NK-92 (cell line): ENCODE results near the gene GNAL.
"Not testable (repeated sequence)": the region's sequence is repeated elsewhere in the genome, so short reads cannot be mapped to it uniquely, and the experiment has no call there.

Experiments used
- DNase-seq: peaks from one replicate; lab custom pipeline; 2025; ENCODE audit not compliant: unreplicated experiment; lab: John Stamatoyannopoulos, UW

GNAL gene

GRCh38 chr18:11873670-11874340, 184.7 kb downstream of the GNAL start:
- no peak for DNase-seq

DNA sequence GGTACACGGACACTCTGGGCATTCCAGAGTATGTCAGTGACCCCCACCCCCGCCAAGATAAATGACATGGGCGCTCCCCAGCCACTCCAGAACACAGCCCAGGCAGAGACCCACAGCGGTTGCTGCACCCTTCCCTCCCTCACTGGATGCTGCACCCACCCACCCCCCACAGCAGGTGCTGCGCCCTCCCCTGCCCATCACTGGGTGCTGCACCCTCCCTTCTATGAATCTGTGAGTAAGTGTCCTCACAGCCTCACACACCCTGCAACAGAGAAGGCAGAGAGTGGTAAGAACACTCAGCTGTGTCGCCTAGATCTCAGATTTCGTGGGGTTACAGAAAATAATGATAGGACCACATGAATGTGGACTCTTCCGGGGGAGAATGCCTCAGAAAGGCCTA, 185.6 kb downstream of the GNAL start:
- DNase-seq, result no peak

- DNase-seq, result no peak
Observed at GRCh38 chr18:11877497-11878135, 188.6 kb downstream of the GNAL start.

DNA sequence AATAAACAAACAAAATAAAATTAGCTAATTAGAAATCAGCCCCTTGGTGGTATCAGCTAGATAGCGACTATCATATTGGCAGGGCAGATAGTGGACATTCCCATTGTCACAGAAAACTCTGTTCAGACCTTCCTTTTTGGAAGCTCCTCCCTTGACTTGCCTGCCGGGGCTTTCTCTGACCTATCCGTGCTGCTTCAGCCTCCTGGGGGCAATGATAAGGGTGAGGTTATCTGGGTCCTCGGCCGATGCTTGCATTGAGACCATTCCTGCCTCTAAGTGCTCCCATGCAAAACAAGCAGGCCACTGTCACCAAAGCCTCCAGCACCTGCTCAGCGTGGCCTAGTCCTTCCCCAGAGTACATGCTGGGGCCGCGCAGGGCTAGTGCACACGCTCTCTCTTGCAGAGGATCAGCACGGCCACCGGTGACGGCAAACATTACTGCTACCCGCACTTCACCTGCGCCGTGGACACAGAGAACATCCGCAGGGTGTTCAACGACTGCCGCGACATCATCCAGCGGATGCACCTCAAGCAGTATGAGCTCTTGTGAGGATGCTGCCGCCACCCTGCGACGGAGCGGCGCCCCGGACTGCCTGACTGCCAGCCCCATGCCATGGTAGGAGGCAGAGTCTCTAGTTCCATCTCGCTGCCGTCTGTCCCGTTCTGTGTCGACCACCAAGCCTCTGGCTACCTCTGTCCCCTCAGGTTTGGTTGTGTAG, 191.7 kb downstream of the GNAL start:
- no peak for DNase-seq

DNA sequence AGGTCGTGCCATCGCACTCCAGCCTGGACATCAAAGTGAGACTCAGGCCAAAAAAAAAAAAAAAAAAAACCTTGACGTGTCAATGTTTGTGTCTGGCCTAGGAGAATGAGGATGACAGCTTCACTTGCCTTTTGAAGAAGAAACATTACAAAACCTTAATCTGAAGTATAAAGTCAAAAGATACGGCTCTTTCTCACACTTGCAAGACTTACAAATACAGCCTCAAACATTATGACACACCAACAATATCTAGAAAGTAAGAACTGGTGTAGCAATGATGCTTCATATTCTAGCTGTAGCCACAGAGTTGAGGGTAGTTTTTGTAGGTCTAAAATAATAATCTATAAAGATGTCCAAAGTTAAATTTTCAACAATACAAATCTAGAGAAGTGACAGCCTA, 193.6 kb downstream of the GNAL start:
- no peak for DNase-seq

DNA sequence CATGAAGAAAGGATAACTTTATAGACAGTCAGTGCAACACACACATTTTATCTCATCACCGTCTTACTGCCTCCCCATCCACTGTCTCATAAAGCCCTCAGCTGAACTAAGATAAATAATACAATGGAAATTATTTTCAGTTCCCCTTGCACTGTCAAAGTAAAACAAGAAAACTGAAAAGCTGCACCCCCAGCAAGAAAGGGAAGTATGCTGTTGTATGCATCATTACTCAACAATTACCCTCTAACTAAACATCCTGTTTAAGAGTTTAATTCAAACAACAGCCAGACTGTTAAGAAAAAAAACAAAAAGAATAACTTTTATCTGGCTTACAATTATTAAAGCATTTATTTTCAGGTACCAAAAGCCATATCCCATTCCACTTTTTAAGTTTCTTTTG, 194.1 kb downstream of the GNAL start:
- no peak for DNase-seq

- DNase-seq, result no peak
Observed at GRCh38 chr18:11884396-11885030, 195.4 kb downstream of the GNAL start.

DNA sequence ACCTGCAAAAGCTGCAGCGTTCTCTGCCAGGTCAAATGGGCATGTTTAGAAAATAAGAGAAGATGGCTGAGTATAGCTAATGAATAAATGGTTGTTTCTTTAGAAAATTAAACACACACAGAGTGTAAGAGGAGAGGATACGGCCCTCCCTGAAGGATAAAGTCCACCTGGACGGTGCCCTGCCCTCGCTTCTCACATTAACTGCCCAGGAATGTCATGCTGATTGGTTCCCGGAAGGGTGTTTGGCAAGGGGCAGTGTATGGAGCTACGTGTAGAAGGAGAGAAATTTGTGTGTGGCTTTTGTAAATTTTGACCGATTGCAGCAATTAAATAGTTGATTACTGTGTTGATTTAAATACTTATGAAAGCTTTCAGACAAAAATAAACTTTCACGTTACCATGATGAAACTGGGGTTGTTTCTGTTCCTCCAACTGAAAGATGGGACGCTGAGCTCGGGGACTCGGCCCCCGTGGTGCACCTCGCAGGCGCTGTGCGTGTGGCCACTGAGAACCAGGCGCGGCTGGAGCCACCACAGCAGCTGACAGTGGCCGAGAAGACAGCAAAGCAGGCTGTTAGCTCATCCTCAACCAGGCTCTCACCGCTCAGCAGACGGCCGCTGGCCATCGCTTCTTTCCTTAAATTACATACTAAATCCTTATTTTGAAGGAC, 196.3 kb downstream of the GNAL start:
- DNase-seq, result no peak

GRCh38 chr18:11886577-11887110, 197.6 kb downstream of the GNAL start:
- DNase-seq, result no peak

DNA sequence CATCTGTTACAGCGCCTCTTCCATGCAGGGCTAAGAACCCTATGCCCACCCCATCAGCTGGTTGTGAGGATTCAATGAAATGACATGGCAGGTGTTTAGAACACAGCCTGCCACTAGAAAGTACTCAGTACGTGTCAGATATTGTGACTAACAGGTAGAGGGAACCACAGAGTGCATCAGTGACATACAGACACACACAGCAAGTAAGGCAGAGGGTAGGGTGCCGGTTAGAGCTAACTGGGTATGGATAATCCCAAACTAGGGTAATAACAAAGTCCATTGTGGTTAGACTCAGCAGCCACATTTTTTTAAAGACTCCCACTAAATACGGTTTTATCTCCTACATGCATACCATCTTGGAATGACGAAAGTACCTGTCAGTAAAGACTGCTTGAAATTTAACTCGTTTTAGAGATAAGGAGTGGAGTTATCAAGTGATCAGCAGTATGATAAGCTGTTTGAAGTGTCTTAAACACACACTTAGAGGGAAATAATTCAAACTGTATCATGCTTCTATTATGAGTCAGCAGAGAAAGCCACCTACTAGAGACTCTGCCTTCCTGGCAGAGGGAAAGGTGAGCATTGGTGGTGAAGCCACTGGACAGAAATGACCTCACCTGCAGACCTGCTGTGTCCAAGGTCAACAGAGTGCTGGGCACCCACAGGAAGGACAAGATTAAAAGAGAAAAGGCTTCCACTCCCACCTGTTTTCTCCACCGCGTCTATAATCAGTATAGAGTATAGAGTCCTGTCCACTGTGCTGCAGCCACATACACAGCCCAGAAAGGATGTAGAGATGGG, 198.5 kb downstream of the GNAL start:
- no peak for DNase-seq

DNA sequence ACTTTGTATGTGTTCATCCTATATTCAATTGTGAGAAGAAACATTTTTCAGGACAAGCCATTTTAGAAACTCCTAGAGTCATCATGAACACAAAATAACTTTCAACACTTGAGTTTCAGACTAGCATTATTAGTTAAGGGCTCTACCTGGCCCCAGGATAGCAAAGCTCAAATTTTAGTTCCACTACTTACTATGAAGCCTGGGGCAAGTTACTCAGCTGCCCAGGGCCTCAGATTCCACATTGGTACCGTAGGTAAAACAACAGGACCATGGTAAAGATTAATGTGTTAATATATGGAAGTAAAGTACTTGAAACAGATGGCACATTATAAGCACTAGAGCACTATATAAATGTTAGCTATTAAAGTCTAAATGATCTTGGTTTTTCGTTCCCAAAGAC, 199.7 kb downstream of the GNAL start:
- DNase-seq, result no peak

DNA sequence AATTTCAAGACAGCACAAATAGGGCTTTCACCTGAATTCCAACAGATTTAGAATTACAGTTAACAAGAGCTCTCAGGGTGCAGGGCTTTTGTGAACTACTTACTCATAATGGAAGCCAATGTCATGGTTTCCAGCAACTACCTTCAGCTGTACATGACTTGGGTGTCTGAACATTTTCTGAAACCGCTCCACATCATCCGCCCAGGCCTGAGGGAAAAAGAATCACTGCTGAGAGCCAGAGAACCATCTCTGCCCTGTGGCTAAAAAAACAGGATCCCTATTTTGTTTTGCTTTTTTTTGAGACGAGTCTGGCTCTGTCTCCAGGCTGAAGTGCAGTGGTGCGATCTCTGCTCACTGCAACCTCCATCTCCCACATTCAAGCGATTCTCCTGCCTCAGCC, 200.2 kb downstream of the GNAL start:
- no peak for DNase-seq

DNA sequence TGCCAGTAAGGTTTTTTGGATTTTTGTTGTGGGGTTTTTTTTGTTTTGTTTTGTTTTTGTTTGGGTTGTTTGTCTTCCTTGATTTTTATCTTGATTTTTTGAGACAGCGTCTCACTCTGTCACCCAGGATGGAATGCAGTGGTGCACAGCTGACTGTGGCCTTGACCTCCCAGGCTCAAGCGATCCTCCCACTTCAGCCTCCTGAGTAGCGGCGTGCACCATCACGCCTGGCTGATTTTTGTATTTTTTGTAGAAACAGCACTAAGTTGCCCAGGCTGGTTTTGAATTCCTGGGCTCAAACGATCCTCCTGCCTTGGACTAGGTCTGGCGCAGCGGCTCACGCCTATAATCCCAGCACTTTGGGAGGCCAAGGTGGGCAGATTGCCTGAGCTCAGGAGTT, 202.7 kb downstream of the GNAL start:
- no peak for DNase-seq

DNA sequence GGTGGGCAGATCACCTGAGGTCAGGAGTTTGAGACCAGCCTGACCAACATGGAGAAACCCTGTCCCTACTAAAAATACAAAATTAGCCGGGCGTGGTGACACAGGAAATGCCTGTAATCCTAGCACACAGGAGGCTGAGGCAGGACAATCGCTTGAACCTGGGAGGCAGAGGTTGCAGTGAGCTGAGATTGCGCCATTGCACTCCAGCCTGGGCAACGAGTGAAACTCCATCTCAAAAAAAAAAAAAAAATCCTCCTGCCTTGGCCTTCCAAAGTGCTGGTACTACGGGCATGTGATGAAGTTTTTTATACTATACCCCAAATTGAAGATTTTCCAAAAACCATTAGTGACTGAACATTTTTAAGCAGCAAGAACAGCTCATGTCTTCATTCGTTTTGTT, 203.4 kb downstream of the GNAL start:
- not testable (repeated sequence) for DNase-seq

DNA sequence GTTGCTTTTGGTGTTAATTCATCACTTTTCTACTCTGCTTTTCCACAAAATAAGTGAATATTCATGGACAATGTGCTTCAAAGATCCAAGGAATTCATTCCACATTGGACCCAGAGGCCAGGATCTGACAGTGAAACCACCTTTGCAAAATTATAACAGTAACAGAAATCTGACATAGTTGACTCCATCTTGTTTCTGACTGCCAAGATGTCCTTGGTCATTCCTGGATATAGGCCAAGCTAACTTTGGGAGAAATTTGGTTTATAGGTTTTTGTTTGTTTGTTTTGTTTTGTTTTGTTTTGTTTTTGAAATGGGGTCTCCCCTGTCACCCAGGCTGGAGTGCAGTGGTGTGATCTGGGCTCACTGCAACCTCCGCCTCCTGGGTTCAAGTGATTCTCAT, 208.7 kb downstream of the GNAL start:
- no peak for DNase-seq

GRCh38 chr18:11899063-11899462, 210.0 kb downstream of the GNAL start:
- no peak for DNase-seq

DNA sequence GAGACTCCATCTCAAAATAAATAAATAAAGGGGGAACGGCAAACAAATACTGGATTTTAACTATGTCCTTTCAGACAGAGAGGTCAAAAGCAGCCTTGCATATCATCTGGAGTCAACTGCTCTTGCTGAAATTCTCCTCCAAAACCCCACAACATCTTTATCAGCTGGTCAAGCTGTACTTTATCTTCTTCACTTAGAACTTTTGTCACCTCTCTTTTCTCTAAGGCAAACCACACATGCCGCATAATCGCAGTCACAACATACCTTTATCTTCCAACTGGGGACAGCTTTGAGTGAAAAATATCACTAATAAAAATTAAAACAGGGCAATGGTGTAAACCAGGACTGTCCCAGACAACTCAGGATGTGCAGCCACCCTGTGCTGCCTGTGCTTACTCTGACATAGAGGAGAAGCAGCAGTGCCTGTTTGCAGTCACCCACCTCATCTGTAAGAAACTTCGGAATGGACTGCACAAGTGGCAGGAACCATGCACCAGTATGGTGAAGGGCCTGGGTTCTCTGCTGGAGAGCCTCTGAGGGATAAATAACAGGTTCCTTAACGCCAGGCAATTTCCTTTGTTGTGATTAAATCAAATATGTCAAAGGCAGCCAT, 212.9 kb downstream of the GNAL start:
- DNase-seq, result no peak

- DNase-seq, result no peak
Observed at GRCh38 chr18:11902522-11903292, 213.6 kb downstream of the GNAL start.

DNA sequence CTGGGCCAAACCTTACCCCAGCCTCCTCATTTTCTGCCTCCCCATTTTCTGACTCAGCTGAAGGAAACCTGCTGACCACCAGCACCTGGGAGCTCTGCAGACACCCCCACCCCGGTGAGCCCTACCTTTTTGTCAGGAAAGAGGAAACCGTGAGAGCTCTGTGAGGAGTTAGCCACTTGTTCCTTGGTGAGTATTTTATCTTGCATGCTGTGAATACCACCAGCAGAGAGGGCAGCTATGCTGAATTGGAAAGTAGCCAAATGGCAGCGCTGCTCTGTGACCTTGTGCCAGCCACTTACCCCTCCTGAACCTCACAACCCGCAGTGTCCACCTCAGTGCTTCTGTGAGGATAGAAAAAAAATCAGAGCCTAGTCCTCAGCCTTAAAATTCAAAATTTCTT, 216.5 kb downstream of the GNAL start:
- no peak for DNase-seq
